SH-SY5Y (cell line): ENCODE results near the gene MRPL1.

Experiments used
- GATA2 ChIP-seq: IDR thresholded peaks from 2 replicates; pipeline ENCODE4 v1.6.1; 2011; ENCODE audit warnings: mild to moderate bottlenecking, low read depth, low read length
- GATA3 ChIP-seq: IDR thresholded peaks from 2 replicates; pipeline ENCODE4 v1.6.1; 2011; ENCODE audit warnings: low read depth, mild to moderate bottlenecking, low read length, moderate library complexity

DNA sequence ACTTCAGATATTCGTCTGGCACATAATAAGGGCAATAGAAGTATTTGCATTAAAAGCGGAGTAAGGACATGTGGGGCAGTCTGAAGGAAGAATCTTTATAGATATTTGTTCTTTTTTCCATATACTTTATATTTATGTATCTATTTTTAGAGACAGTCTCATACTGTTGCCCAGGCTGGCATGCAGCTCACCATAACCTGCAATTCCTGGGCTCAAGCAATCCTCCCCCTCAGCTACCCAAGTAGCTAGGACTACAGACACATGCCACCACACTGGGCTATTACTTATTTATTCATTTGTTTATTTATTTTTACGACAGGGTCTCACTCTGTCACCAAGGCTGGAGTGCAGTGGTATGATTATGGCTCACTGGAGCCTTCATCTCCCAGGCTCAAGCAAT, 16.7 kb upstream of the MRPL1 start:
- no peak for TF ChIP-seq GATA2
- no peak for TF ChIP-seq GATA3
